HepG2 (cell line): ENCODE results near the gene PGAP3. TPM values are rescaled to one million over a fixed set of nuclear protein-coding genes. Genes with fewer than 3 reads are reported as not detected.

ENCODE experiments used
- CCAR2 ChIP-seq: fragments of 200-400 bp; formaldehyde crosslinking; optimal IDR thresholded peaks from 2 replicates; pipeline ENCODE3; 2018; ENCODE audit warnings: low read depth, mild to moderate bottlenecking, low read length, moderate library complexity
- ETV5 ChIP-seq: IDR thresholded peaks from 2 replicates; pipeline ENCODE4 v1.6.1; 2018; ENCODE audit warnings: missing biosample characterization, missing genetic modification reagents, inconsistent platforms, borderline replicate concordance
- GABPA ChIP-seq, 2 experiments: IDR thresholded peaks; 2 replicates each; pipeline ENCODE4 v1.6.1; 2011 to 2016; ENCODE audit warnings: low read depth in 2 of 2, low read length in 1 of 2, missing biosample characterization in 1 of 2, missing genetic modification characterization in 1 of 2
- GABPB1 ChIP-seq: IDR thresholded peaks from 2 replicates; pipeline ENCODE4 v1.6.1; 2016; ENCODE audit warnings: mild to moderate bottlenecking, missing genetic modification reagents, moderate library complexity, missing compliant biosample characterization
- KAT8 ChIP-seq: IDR thresholded peaks from 2 replicates; pipeline ENCODE4 v1.6.1; 2016; ENCODE audit warnings: missing genetic modification reagents, missing compliant biosample characterization
- MEF2D ChIP-seq: sonication (generic); formaldehyde crosslinking; IDR thresholded peaks from 2 replicates; pipeline ENCODE4 v1.5.1; 2020; ENCODE audit warnings: mild to moderate bottlenecking, missing genetic modification reagents
- polyA plus RNA-seq, 8 experiments: library from polyadenylated mRNA; depleted of rRNA in 3 of 8; stranded (reverse) in 7 of 8; unstranded in 1 of 8; fragments of >200 nt; fragmentation: Illumina TruSeq in 4 of 8; extraction: Trizol in 4 of 8; gene quantifications; 2 replicates each; pipeline versions ENCODE4 v1.2.1 to v1.2.3, GENCODE V29; 2011 to 2016; ENCODE audit warnings: low read depth in 4 of 8, missing spikeins in 1 of 8, mixed read lengths in 1 of 8; ENCODE audit not compliant: insufficient read depth in 1 of 8
- total RNA-seq, 5 experiments: library from RNA; depleted of rRNA; stranded (reverse); fragments of >200 nt; fragmentation: Illumina TruSeq; extraction: Trizol; gene quantifications; 2 replicates each; pipeline ENCODE4 v1.2.3, GENCODE V29; 2016; ENCODE audit warnings: low read depth in 1 of 5
- TF ChIP-seq, protein P1 (sequence below): sonication (generic); formaldehyde crosslinking; IDR thresholded peaks from 2 replicates; pipeline ENCODE4 v1.4.0; 2020; ENCODE audit warnings: missing genetic modification reagents, borderline replicate concordance
- TF ChIP-seq, protein P2 (sequence below): sonication (generic); formaldehyde crosslinking; IDR thresholded peaks from 2 replicates; pipeline ENCODE4 v1.4.0; 2020; ENCODE audit warnings: missing genetic modification reagents
- TF ChIP-seq, protein P3 (sequence below), 2 experiments: fragments of 450-650 bp in 1 of 2; sonication (generic) in 1 of 2; formaldehyde crosslinking; IDR thresholded peaks; 2 replicates each; pipeline versions ENCODE4 v1.5.0 to v1.8.0; 2020 to 2022; ENCODE audit warnings: mild to moderate bottlenecking in 1 of 2, missing genetic modification reagents in 1 of 2

Gene PGAP3
- total and polyA plus RNA-seq, 2 of the 13 experiments (the other 11 are each of a cell fraction or from before 2014, with no cell fraction given) = 11.9 to 14.6 TPM

DNA sequence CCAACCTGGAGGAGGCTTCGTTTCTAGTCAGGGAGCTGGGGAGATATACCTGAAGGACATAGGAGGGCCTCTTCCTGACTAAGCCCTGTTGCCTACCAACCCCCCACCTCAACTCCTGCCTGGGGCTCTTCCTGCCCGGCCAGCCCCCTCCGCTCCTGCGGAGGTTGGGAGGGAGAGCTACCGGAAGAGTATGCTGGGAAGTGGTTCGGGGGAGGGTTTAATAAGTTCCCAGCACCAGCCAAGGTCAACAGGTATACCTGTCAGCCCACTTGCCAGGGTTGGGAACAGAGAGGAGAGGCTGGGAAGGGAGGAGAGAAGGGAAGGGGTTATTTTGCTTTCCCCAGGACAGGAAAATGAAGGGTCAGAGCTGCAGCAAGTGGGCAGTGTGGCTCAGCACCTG lies 56.5 kb downstream of the PGAP3 start (continued):
- TF ChIP-seq, protein P1, sequence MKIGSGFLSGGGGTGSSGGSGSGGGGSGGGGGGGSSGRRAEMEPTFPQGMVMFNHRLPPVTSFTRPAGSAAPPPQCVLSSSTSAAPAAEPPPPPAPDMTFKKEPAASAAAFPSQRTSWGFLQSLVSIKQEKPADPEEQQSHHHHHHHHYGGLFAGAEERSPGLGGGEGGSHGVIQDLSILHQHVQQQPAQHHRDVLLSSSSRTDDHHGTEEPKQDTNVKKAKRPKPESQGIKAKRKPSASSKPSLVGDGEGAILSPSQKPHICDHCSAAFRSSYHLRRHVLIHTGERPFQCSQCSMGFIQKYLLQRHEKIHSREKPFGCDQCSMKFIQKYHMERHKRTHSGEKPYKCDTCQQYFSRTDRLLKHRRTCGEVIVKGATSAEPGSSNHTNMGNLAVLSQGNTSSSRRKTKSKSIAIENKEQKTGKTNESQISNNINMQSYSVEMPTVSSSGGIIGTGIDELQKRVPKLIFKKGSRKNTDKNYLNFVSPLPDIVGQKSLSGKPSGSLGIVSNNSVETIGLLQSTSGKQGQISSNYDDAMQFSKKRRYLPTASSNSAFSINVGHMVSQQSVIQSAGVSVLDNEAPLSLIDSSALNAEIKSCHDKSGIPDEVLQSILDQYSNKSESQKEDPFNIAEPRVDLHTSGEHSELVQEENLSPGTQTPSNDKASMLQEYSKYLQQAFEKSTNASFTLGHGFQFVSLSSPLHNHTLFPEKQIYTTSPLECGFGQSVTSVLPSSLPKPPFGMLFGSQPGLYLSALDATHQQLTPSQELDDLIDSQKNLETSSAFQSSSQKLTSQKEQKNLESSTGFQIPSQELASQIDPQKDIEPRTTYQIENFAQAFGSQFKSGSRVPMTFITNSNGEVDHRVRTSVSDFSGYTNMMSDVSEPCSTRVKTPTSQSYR (CRISPR knock-in tag) = peak; percentile 33; the same call in 1 of the 2 replicates
- TF ChIP-seq MEF2D (CRISPR knock-in tag) (0 out of 2 replicates have a peak, but pooled peaks have one; percentile 27), ETV5 (CRISPR knock-in tag) (peak; percentile 69; the same call in 1 of the 2 replicates), GABPB1 (peak; percentile 46; the same call in 1 of the 2 replicates), GABPA (IDR thresholded peaks at IDR 0.05; ENCODE audit: low read depth, low read length) (peak; percentile 26; the same call in 1 of the 2 replicates), GABPA (CRISPR knock-in tag; IDR thresholded peaks at IDR 0.05; ENCODE audit: low read depth) (peak; percentile 76), CCAR2 (no peak), KAT8 (CRISPR knock-in tag) (peak; percentile 39; the same call in 1 of the 2 replicates)
- TF ChIP-seq, protein P2, sequence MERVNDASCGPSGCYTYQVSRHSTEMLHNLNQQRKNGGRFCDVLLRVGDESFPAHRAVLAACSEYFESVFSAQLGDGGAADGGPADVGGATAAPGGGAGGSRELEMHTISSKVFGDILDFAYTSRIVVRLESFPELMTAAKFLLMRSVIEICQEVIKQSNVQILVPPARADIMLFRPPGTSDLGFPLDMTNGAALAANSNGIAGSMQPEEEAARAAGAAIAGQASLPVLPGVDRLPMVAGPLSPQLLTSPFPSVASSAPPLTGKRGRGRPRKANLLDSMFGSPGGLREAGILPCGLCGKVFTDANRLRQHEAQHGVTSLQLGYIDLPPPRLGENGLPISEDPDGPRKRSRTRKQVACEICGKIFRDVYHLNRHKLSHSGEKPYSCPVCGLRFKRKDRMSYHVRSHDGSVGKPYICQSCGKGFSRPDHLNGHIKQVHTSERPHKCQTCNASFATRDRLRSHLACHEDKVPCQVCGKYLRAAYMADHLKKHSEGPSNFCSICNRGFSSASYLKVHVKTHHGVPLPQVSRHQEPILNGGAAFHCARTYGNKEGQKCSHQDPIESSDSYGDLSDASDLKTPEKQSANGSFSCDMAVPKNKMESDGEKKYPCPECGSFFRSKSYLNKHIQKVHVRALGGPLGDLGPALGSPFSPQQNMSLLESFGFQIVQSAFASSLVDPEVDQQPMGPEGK (CRISPR knock-in tag) = peak; percentile 71
- TF ChIP-seq, protein P3, sequence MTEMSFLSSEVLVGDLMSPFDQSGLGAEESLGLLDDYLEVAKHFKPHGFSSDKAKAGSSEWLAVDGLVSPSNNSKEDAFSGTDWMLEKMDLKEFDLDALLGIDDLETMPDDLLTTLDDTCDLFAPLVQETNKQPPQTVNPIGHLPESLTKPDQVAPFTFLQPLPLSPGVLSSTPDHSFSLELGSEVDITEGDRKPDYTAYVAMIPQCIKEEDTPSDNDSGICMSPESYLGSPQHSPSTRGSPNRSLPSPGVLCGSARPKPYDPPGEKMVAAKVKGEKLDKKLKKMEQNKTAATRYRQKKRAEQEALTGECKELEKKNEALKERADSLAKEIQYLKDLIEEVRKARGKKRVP (CRISPR knock-in tag; IDR thresholded peaks at IDR 0.05) = no peak
